LNCAP (cell line): ENCODE measurements around the gene DENND2D.

ENCODE experiments used
- CTCF ChIP-seq: fragments of 450-650 bp; IDR thresholded peaks from 2 replicates; pipeline ENCODE4 v1.5.1; 2017; ENCODE audit warnings: mild to moderate bottlenecking

Gene DENND2D

GRCh38 chr1:111219557-111220286, 19.3 kb upstream of the DENND2D start:
- TF ChIP-seq CTCF, result no peak

GRCh38 chr1:111218701-111219556, 18.5 kb upstream of the DENND2D start:
- no peak for TF ChIP-seq CTCF

GRCh38 chr1:111217183-111217910, 16.9 kb upstream of the DENND2D start:
- no peak for TF ChIP-seq CTCF

GRCh38 chr1:111216751-111217150, 16.3 kb upstream of the DENND2D start:
- TF ChIP-seq CTCF, result no peak

GRCh38 chr1:111214884-111215283, 14.4 kb upstream of the DENND2D start:
- TF ChIP-seq CTCF, result no peak

- no peak for TF ChIP-seq CTCF
These were observed 13.8 kb upstream of the DENND2D start for GRCh38 chr1:111214074-111214801.

GRCh38 chr1:111213412-111213811, 13.0 kb upstream of the DENND2D start:
- TF ChIP-seq CTCF, result no peak
